HFFc6 (cell line): ENCODE results near the gene RBPJL. TPM values are rescaled to one million over a fixed set of nuclear protein-coding genes. Genes with fewer than 3 reads are reported as not detected.

Experiments
- DNase-seq: peaks from one replicate; pipeline ENCODE4 v3.0.0-alpha.2; 2018
- H3K27ac Mint-ChIP-seq: 2 replicates; pipeline ENCODE4 v1.8.0; 2020; ENCODE audit warnings: mild to moderate bottlenecking, mixed read lengths
- H3K27me3 Mint-ChIP-seq: 2 replicates; pipeline ENCODE4 v1.8.0; 2021; ENCODE audit warnings: mild to moderate bottlenecking, moderate library complexity, mixed read lengths; ENCODE audit not compliant: insufficient read depth
- H3K36me3 Mint-ChIP-seq: 2 replicates; pipeline ENCODE4 v1.8.0; 2021; ENCODE audit warnings: low read depth, mixed read lengths
- H3K4me1 Mint-ChIP-seq: 2 replicates; pipeline ENCODE4 v1.8.0; 2020; ENCODE audit warnings: low read depth, mixed read lengths
- H3K4me3 Mint-ChIP-seq: 2 replicates; pipeline ENCODE4 v1.8.0; 2020; ENCODE audit warnings: mild to moderate bottlenecking, moderate library complexity, mixed read lengths
- H3K9me3 Mint-ChIP-seq: 2 replicates; pipeline ENCODE4 v1.8.0; 2020; ENCODE audit warnings: mild to moderate bottlenecking, mixed read lengths
- total RNA-seq, 6 experiments: library from RNA; stranded (reverse); fragmentation: NEBNext Ultra II Directional; extraction: Animal tissue kit (Norgen Biotek cat#: 25700); gene quantifications; 2 replicates in 1 of 6; 3 replicates in 5 of 6; pipeline ENCODE4 v1.2.3, GENCODE V29; 2021
- TF ChIP-seq, protein P1 (sequence below): fragments of 200-600 bp; sonication (generic); IDR thresholded peaks from 2 replicates; pipeline ENCODE4 v1.5.0; 2021; ENCODE audit warnings: antibody characterized with exemption, mild to moderate bottlenecking

The RBPJL gene
- total RNA-seq, 6 experiments from 2014 or later = not detected

DNA sequence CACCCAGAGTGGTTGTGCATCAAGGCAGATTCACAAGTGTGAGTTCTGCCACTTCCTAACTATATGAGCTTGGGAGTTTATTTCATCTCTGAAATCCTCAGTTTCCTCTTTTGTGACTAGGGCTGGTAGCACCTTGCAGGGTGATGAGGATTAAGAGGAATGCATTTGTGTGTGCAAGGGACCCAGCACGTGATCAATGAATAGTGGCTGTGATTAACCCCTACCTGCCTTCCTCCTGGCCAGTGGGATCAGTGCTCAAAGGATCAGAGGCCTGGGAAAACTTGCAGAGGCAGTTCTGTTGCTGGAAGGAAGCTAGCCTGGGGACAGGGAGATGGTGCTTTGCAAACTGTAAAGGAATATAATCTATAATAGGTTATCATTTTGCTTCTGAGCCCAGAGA is 34.3 kb downstream of the RBPJL start:
- DNase-seq = no peak
- TF ChIP-seq, protein P1, sequence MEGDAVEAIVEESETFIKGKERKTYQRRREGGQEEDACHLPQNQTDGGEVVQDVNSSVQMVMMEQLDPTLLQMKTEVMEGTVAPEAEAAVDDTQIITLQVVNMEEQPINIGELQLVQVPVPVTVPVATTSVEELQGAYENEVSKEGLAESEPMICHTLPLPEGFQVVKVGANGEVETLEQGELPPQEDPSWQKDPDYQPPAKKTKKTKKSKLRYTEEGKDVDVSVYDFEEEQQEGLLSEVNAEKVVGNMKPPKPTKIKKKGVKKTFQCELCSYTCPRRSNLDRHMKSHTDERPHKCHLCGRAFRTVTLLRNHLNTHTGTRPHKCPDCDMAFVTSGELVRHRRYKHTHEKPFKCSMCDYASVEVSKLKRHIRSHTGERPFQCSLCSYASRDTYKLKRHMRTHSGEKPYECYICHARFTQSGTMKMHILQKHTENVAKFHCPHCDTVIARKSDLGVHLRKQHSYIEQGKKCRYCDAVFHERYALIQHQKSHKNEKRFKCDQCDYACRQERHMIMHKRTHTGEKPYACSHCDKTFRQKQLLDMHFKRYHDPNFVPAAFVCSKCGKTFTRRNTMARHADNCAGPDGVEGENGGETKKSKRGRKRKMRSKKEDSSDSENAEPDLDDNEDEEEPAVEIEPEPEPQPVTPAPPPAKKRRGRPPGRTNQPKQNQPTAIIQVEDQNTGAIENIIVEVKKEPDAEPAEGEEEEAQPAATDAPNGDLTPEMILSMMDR = no peak
- peak overlapping the region; percentile 94 for H3K27ac Mint-ChIP-seq
- H3K27me3 Mint-ChIP-seq = no peaks in the 10 kb centered on the region; the same call in none of the 2 replicates
- H3K4me1 Mint-ChIP-seq = peaks cover 100% of the 10 kb centered on the region
- H3K4me3 Mint-ChIP-seq = no peak overlapping the region
- H3K9me3 Mint-ChIP-seq = no peaks in the 10 kb centered on the region
- H3K36me3 Mint-ChIP-seq = peaks cover 40% of the 10 kb centered on the region

DNA sequence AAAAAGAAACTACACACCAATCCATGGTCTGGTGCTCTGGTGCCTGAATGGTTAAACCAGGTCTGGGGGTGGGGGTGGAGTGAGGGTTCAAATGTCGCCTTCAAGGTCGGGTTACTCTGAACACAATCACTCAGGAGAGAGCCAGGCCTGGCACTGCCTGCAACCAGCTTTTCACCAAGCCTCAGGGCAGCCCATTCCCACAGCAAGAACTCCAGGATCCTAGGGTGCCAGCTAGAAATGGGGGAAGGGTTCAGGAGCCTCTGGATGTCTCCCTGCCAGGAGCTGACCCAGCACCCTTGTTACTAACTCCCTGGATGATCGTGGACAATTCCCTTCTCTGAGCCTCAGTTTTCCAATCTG is 34.9 kb downstream of the RBPJL start:
- H3K9me3 Mint-ChIP-seq = no peaks in the 10 kb centered on the region
- no peaks in the 10 kb centered on the region; the same call in none of the 2 replicates for H3K27me3 Mint-ChIP-seq
- peak overlapping the region; percentile 94 for H3K27ac Mint-ChIP-seq
- H3K4me1 Mint-ChIP-seq = peaks cover 100% of the 10 kb centered on the region
- peak overlapping the region; percentile 99 for H3K4me3 Mint-ChIP-seq
- peaks cover 38% of the 10 kb centered on the region for H3K36me3 Mint-ChIP-seq
- DNase-seq = no peak
- TF ChIP-seq, protein P1 = no peak

DNA sequence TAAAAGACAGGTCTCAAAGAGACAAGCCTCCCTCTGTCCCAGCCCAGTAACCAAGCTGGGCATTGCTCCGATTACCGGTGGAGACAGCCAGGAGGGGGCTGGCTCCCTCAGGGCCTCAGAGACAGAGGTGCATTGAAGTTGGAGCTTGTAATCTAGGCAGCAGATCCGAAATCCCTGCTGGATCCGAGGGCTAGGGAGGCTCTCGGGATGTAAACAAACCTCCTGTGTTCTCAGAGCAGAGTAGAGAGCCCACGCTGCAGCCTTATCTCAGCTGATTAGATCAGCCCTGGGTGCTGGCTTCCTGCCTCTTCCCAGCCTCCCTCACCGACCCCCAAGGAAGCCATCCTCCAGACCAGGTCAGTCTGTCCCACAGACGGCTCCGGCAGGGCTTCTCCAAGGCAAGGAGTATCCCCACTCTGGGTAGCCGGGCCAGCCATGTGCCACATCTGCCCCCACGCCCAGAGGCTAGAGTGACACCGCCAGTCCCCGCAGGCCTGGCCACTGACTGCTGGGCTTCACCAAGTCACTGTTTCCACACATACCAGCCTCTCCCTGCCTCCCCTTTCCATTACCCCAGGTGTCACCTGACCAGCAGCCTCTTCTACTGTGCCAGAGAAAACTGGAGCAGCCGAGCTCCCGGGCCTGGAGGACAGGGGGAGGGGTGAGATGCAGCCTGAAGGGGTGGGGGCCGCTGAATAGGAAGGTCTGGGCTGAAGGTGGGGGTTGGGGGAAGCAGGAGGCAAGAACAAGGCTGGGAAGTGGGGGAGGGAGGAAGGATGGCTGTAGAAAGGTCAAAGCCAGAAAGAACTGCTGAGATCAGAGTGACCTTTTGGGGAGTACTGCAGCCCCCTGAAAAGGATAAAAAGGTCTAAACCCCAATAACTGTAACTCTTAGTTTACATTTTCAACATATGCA is 35.6 kb downstream of the RBPJL start:
- Mint-ChIP-seq H3K4me3 (peak overlapping the region; percentile 99), H3K4me1 (peaks cover 99% of the 10 kb centered on the region), H3K27me3 (no peaks in the 10 kb centered on the region; the same call in none of the 2 replicates), H3K9me3 (no peaks in the 10 kb centered on the region), H3K27ac (peak overlapping the region; percentile 94), H3K36me3 (peaks cover 41% of the 10 kb centered on the region)
- peak; percentile 51 for DNase-seq
- TF ChIP-seq, protein P1 = no peak

DNA sequence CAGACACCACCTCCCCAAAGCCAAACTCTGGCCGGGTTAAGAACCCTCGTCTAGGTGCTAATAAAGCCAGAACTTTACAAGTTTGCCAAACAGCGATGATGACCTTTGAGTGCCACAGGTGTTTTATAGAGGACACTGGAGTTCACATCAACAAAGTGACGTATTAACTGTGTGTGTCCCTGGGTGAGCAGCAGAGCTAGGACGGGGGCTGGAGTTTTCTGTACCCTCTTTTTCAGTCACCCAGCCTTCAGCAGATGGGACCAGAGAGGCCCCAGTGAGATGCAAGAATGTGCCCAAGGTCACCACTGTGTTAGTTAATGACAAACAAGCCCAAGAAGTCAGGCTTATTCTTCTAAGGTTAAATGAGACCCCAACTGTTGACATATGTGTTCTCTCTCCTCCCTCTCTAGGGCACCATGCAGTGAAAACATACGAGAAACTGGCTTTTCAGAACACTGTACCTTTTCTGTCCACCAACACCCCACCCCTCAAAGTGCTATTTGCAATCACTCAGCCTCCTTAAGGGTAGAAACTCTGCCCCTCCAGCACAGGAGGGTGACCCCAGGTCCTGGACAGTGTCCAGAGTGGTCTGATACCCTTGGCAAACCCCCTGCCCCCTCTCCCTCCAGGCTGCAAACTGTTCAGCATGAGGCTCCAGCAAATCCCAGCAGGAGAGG is 36.4 kb downstream of the RBPJL start:
- H3K9me3 Mint-ChIP-seq = no peaks in the 10 kb centered on the region
- peak overlapping the region; percentile 99 for H3K4me3 Mint-ChIP-seq
- H3K27me3 Mint-ChIP-seq = no peaks in the 10 kb centered on the region; the same call in none of the 2 replicates
- DNase-seq = no peak
- H3K27ac Mint-ChIP-seq = peak overlapping the region; percentile 94
- H3K4me1 Mint-ChIP-seq = peaks cover 91% of the 10 kb centered on the region
- peaks cover 41% of the 10 kb centered on the region for H3K36me3 Mint-ChIP-seq
- TF ChIP-seq, protein P1 = no peak

DNA sequence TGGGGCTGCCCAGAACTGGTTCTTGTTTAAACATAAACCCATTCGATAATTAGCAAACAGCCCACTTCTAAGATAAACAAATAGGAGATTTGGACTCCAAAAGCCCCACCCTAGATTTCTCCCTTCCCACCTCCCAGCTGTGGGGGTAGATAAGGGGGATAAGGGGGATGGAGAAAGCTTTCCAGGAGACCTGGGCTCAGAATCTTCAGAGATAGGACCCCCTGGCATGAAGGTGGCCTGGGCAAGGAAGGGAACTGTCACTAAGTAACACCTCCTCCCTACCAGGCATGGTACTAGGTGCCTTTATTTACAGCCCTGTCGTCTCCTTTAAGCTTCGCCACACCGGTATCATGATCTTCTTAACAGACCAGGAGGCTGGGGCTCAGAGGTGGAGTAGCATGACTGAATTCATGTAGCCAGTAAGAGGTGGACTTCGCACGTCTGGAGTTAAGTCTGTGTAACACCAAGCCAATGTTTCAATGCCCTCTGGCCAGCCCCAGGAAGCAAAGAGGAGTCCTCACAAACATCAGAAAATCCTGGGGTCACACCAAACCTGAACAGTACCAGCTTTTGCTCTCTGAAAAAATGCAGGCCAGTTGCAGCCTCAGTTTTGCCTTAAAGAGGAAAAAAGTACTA is 37.0 kb downstream of the RBPJL start:
- Mint-ChIP-seq H3K4me3 (peak overlapping the region; percentile 99), H3K27me3 (no peaks in the 10 kb centered on the region; the same call in none of the 2 replicates), H3K4me1 (peaks cover 87% of the 10 kb centered on the region), H3K9me3 (no peaks in the 10 kb centered on the region), H3K36me3 (peaks cover 38% of the 10 kb centered on the region), H3K27ac (peak overlapping the region; percentile 94)
- TF ChIP-seq, protein P1 = no peak
- DNase-seq = no peak
